PC-3 (cell line): ENCODE results near the gene TNRC6C. TPM values are rescaled to one million over a fixed set of nuclear protein-coding genes. Genes with fewer than 3 reads are reported as not detected.

Source experiments
- ATAC-seq: fragments of 200-7000 bp; cut with Tn5 transposase; 2 replicates; pipeline ENCODE4 v1.9.1; 2020; ENCODE audit warnings: mild to moderate bottlenecking, moderate library complexity
- BruUV-seq: library from RNA; stranded (reverse); fragments of 400-500 nt; replicated peaks from 2 replicates; lab custom pipeline; 2021; lab: Mats Ljungman, UMichigan
- CTCF ChIA-PET: fragments of 300-600 bp; sonication (Branson Sonifier 250); formaldehyde crosslinking; loops from one replicate; lab custom pipeline; 2022; ENCODE audit warnings: antibody characterized with exemption; lab: Charles Lee
- POLR2A ChIA-PET: fragments of 300-600 bp; sonication (Branson Sonifier 250); formaldehyde crosslinking; loops from one replicate; lab custom pipeline; 2022; ENCODE audit warnings: antibody characterized with exemption; ENCODE audit not compliant: unreplicated experiment; lab: Charles Lee
- DNase-seq: peaks from one replicate; pipeline ENCODE4 v3.0.0-alpha.2; 2015
- H2AFZ ChIP-seq: fragments of 300-600 bp; sonication (generic); 2 replicates; pipeline ENCODE4 v1.6.0; 2016; ENCODE audit warnings: antibody characterized with exemption, low read length
- H3F3A ChIP-seq: fragments of 300-600 bp; sonication (generic); one replicate; pipeline ENCODE4 v1.6.0; 2017; ENCODE audit warnings: antibody characterized with exemption, low read length, control low read depth, mild to moderate bottlenecking; ENCODE audit not compliant: unreplicated experiment
- H3K27ac ChIP-seq: fragments of 300-600 bp; sonication (generic); 2 replicates; pipeline ENCODE4 v1.5.1; 2016; ENCODE audit warnings: mild to moderate bottlenecking, low read length
- H3K27me3 ChIP-seq: fragments of 300-600 bp; sonication (generic); 2 replicates; pipeline ENCODE4 v1.6.1; 2016; ENCODE audit warnings: low read length, mixed read lengths
- H3K36me3 ChIP-seq: fragments of 300-600 bp; sonication (generic); 2 replicates; pipeline ENCODE4 v1.6.1; 2016; ENCODE audit warnings: low read depth, mixed run types, low read length, mixed read lengths
- H3K4me1 ChIP-seq: fragments of 300-600 bp; sonication (generic); 2 replicates; pipeline ENCODE4 v1.5.1; 2016; ENCODE audit warnings: low read length; ENCODE audit not compliant: insufficient read depth
- H3K4me2 ChIP-seq: fragments of 300-600 bp; sonication (generic); 2 replicates; pipeline ENCODE4 v1.6.0; 2016; ENCODE audit warnings: low read length
- H3K4me3 ChIP-seq: fragments of 300-600 bp; sonication (generic); 2 replicates; pipeline ENCODE4 v1.5.1; 2016; ENCODE audit warnings: mild to moderate bottlenecking, low read length, mixed read lengths
- H3K79me2 ChIP-seq: fragments of 300-600 bp; sonication (generic); 2 replicates; pipeline ENCODE4 v1.6.1; 2017; ENCODE audit warnings: low read length, mixed read lengths
- H3K9ac ChIP-seq: fragments of 300-600 bp; sonication (generic); 2 replicates; pipeline ENCODE4 v1.6.0; 2016; ENCODE audit warnings: mild to moderate bottlenecking, low read length
- H3K9me2 ChIP-seq: fragments of 300-600 bp; sonication (generic); replicated peaks from 2 replicates; pipeline ENCODE4 v1.6.1; 2016; ENCODE audit warnings: mixed run types, low read length, mixed read lengths
- H3K9me3 ChIP-seq: fragments of 300-600 bp; sonication (generic); 2 replicates; pipeline ENCODE4 v1.6.1; 2016; ENCODE audit warnings: low read length, mixed read lengths
- H4K20me1 ChIP-seq: fragments of 300-600 bp; sonication (generic); 2 replicates; pipeline ENCODE4 v1.6.1; 2016; ENCODE audit warnings: low read length, mixed read lengths
- CTCF ChIP-seq: fragments of 300-600 bp; sonication (generic); conservative IDR thresholded peaks from 2 replicates; pipeline ENCODE4 v1.5.1; 2017; ENCODE audit warnings: antibody characterized with exemption, low read depth, mild to moderate bottlenecking, low read length
- EZH2 ChIP-seq: fragments of 300-600 bp; sonication (generic); IDR thresholded peaks from one replicate; pipeline ENCODE4 v1.6.1; 2017; ENCODE audit warnings: antibody characterized with exemption, mild to moderate bottlenecking, low read length; ENCODE audit not compliant: unreplicated experiment
- EZH2phosphoT487 ChIP-seq: fragments of 300-600 bp; sonication (generic); IDR thresholded peaks from 2 replicates; pipeline ENCODE4 v1.6.1; 2018; ENCODE audit warnings: mild to moderate bottlenecking, antibody characterized with exemption, low read length, borderline replicate concordance
- intact Hi-C: fragments of 100-400 bp; cut with micrococcal nuclease; formaldehyde crosslinking; loops from 2 replicates; pipeline ENCODE4 v1.9.0; 2023
- total RNA-seq: library from RNA; depleted of rRNA; stranded (reverse); fragments of >200 nt; gene quantifications from 2 replicates; pipeline ENCODE4 v1.2.3, GENCODE V29; 2014

TNRC6C gene
- total RNA-seq, 1 experiment from 2014 or later: 5.3 TPM

DNA sequence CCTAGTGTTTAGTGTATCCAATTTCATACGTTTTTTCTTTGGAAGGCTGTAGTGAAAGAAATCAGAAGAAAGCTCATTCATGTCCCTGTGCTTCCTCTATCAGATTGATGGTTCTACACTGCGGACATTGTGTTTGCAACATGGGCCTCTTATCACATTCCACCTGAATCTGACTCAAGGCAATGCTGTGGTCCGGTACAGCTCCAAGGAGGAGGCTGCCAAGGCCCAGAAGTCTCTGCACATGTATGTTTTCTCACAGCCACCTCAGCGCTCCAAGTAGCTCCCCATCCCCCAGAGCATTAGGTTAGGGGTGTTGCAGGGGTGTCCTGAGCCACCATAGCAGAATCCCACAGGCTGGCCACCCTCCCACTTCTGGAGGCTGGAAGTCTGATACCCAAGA is 144.8 kb downstream of the TNRC6C start:
- ChIA-PET POLR2A (no interaction called here), CTCF (interaction anchor here (0.5 kb wide), 1 partner anchor 62 kb away, joined by 4 read pairs; no protein-coding TSS in a partner anchor)
- Histone ChIP-seq H3F3A (no peaks in the 10 kb centered on the region), H3K4me3 (no peak overlapping the region), H3K9me3 (no peaks in the 10 kb centered on the region), H3K4me1 (peaks cover 13% of the 10 kb centered on the region), H4K20me1 (no peaks in the 10 kb centered on the region), H3K9ac (no peak overlapping the region), H3K27ac (no peak overlapping the region), H3K36me3 (peaks cover 8% of the 10 kb centered on the region; the same call in 1 of the 2 replicates), H3K9me2 (no peaks in the 10 kb centered on the region), H2AFZ (no peak overlapping the region), H3K4me2 (no peak overlapping the region), H3K27me3 (no peaks in the 10 kb centered on the region), H3K79me2 (no peaks in the 10 kb centered on the region)
- ATAC-seq (no peak), DNase-seq (no peak)
- BruUV-seq: no TSS peak
- intact Hi-C loops: no loop called here
- TF ChIP-seq EZH2 (no peak), EZH2phosphoT487 (no peak), CTCF (no peak)

DNA sequence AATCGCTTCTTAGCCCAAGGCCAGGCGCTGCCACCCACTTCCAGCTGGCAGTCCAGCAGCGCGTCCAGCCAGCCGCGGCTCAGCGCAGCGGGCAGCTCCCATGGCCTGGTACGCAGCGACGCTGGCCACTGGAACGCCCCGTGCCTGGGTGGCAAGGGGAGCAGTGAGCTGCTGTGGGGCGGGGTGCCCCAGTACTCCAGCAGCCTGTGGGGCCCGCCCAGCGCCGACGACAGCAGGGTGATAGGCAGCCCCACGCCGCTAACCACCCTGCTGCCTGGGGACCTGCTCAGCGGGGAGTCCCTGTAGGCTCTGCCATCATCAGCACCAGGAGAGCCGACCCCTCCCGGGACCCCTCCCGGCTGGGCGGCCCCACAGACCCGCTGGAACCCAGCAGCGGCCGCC is 146.0 kb downstream of the TNRC6C start:
- Histone ChIP-seq H3K27ac (no peak overlapping the region), H3K79me2 (no peaks in the 10 kb centered on the region), H3K9me2 (no peaks in the 10 kb centered on the region), H3K9me3 (no peaks in the 10 kb centered on the region), H3K9ac (no peak overlapping the region), H3K4me2 (no peak overlapping the region), H3K27me3 (no peaks in the 10 kb centered on the region), H3F3A (no peaks in the 10 kb centered on the region), H3K4me1 (peaks cover 13% of the 10 kb centered on the region), H3K4me3 (no peak overlapping the region), H3K36me3 (peaks cover 8% of the 10 kb centered on the region; the same call in 1 of the 2 replicates), H4K20me1 (no peaks in the 10 kb centered on the region), H2AFZ (no peak overlapping the region)
- BruUV-seq: no TSS peak
- intact Hi-C loops: no loop called here
- ChIA-PET CTCF (no interaction called here), POLR2A (no interaction called here)
- ATAC-seq (no peak), DNase-seq (no peak)
- TF ChIP-seq EZH2phosphoT487 (no peak), CTCF (no peak), EZH2 (no peak)

- Histone ChIP-seq H3K4me3 (no peak overlapping the region), H3F3A (no peaks in the 10 kb centered on the region), H3K4me2 (no peak overlapping the region), H3K79me2 (no peaks in the 10 kb centered on the region), H3K27ac (no peak overlapping the region), H3K9ac (no peak overlapping the region), H4K20me1 (no peaks in the 10 kb centered on the region), H3K4me1 (peaks cover 13% of the 10 kb centered on the region), H2AFZ (no peak overlapping the region), H3K27me3 (no peaks in the 10 kb centered on the region), H3K36me3 (peaks cover 7% of the 10 kb centered on the region; the same call in 1 of the 2 replicates), H3K9me2 (no peaks in the 10 kb centered on the region), H3K9me3 (no peaks in the 10 kb centered on the region)
- intact Hi-C loops: no loop called here
- BruUV-seq: no TSS peak
- ATAC-seq (no peak), DNase-seq (no peak)
- ChIA-PET POLR2A (interaction anchor here (0.6 kb wide), 2 partner anchors 82 to 1930 kb away, joined by 5 to 15 read pairs; partner anchors contain the start of genes AFMID and TK1), CTCF (no interaction called here)
- TF ChIP-seq EZH2phosphoT487 (no peak), EZH2 (no peak), CTCF (no peak)
Measured at GRCh38 chr17:78105101-78105500, 146.6 kb downstream of the TNRC6C start.
